Tibial nerve (tissue), 4 donors: ENCODE results near the gene KIAA1958. TPM values are rescaled to one million over a fixed set of nuclear protein-coding genes. Genes with fewer than 3 reads are reported as not detected.

ENCODE experiments used
- DNase-seq, 2 donors: peaks; one replicate each; pipeline ENCODE4 v3.0.0-alpha.2; 2019; ENCODE audit warnings: low spot score in 2 of 2
- H3K27ac ChIP-seq, 4 donors: fragments of 200-600 bp; sonication (generic) in 3 of 4; one replicate each; pipeline ENCODE4 v1.5.1; 2017 to 2019; ENCODE audit warnings: mild to moderate bottlenecking in 1 of 4
- H3K27me3 ChIP-seq, 2 donors: fragments of 200-600 bp; sonication (generic) in 1 of 2; one replicate each; pipeline versions ENCODE4 v1.5.1 to v1.6.0; 2017 to 2019
- H3K36me3 ChIP-seq, 3 donors: fragments of 200-600 bp; sonication (generic); one replicate each; pipeline ENCODE4 v1.5.1; 2018 to 2019
- H3K4me1 ChIP-seq, 4 donors: fragments of 200-600 bp; sonication (generic) in 3 of 4; one replicate each; pipeline ENCODE4 v1.5.1; 2017 to 2019
- H3K4me3 ChIP-seq, 4 donors: fragments of 200-600 bp; sonication (generic) in 3 of 4; one replicate each; pipeline ENCODE4 v1.5.1; 2017 to 2019; ENCODE audit warnings: mild to moderate bottlenecking in 1 of 4, moderate library complexity in 1 of 4
- H3K9me3 ChIP-seq, 4 donors: fragments of 200-600 bp; sonication (generic) in 3 of 4; one replicate each; pipeline ENCODE4 v1.5.1; 2017 to 2019
- EP300 ChIP-seq, 2 donors: sonication (generic); formaldehyde crosslinking; IDR thresholded peaks; one replicate each; pipeline ENCODE4 v1.6.1; 2017; ENCODE audit warnings: antibody characterized with exemption in 2 of 2, mild to moderate bottlenecking in 1 of 2
- POLR2A ChIP-seq, 2 donors: fragments of 450-650 bp; IDR thresholded peaks; one replicate each; pipeline ENCODE4 v1.6.1; 2017; ENCODE audit warnings: antibody characterized with exemption in 2 of 2, mild to moderate bottlenecking in 2 of 2, moderate library complexity in 2 of 2
- WGBS, 2 donors: methylation state at CpG; one replicate each; pipeline ENCODE4 v1.1.5; 2018; 5-methylcytosine and 5-hydroxymethylcytosine counted together
- total RNA-seq, 4 donors: library from RNA; depleted of rRNA; stranded (reverse); fragments of >200 nt; gene quantifications; one replicate each; pipeline ENCODE4 v1.1.0, GENCODE V29; 2016
- TF ChIP-seq, protein P1 (sequence below), 5 experiments: fragments of 200-600 bp in 3 of 5; fragments of 450-650 bp in 2 of 5; sonication (generic) in 3 of 5; IDR thresholded peaks; one replicate each; pipeline ENCODE4 v1.5.1; 2016 to 2019; ENCODE audit warnings: antibody characterized with exemption in 5 of 5, mild to moderate bottlenecking in 3 of 5, moderate library complexity in 2 of 5

Gene KIAA1958
- total RNA-seq, 4 donors from 2014 or later = 3.7 to 5.2 (median 4.5) TPM

DNA sequence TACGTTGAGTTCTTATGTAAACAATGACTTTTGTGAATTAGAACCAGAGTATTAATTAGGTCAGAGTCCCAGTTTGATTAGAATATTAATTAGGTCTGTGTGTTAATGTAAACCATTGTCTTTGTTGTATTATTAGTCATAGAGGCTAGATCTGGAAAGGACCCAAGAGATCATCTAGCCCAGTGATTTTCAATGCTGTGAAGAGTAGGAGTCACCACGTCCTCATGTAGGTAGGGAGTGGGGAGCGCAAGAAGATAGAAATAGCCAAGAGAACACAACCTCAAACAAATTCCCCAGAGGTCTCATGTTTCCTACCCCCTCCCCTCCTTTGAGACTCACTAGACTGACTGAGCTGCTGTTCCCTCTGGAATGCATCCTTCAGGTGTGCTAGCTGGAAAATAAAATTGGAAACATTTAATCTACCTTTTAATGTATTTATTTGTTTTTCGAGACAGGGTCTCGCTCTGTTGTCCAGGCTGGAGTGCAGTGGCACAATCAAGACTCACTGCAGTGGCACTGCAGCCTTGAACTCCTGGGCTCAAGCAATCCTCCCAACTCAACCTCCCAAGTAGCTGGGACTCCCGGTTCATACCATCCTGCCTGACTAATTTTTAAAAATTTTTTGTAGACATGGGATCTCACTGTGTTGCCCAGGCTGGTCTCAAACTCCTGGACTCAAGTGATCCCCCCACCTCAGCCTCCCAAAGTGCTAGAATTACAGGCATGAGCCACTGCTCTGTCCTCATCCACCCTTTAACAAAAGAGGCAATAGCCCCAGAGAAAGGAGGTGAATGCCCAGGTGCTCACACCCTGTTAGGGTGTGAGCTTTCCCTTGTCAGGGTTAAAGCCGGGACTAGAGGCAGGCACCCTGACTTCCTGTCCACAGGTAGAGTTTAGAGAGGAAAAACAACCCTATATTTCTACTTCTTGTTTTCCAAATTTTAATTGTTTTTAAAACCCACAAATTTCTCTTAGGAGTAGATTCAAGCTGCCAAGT, 138.4 kb downstream of the KIAA1958 start:
- 80 to 88% methylated on average over 7 of the region's 7 CpGs for WGBS, 2 donors
- H3K4me1 ChIP-seq = no peaks in the 10 kb centered on the region

DNA sequence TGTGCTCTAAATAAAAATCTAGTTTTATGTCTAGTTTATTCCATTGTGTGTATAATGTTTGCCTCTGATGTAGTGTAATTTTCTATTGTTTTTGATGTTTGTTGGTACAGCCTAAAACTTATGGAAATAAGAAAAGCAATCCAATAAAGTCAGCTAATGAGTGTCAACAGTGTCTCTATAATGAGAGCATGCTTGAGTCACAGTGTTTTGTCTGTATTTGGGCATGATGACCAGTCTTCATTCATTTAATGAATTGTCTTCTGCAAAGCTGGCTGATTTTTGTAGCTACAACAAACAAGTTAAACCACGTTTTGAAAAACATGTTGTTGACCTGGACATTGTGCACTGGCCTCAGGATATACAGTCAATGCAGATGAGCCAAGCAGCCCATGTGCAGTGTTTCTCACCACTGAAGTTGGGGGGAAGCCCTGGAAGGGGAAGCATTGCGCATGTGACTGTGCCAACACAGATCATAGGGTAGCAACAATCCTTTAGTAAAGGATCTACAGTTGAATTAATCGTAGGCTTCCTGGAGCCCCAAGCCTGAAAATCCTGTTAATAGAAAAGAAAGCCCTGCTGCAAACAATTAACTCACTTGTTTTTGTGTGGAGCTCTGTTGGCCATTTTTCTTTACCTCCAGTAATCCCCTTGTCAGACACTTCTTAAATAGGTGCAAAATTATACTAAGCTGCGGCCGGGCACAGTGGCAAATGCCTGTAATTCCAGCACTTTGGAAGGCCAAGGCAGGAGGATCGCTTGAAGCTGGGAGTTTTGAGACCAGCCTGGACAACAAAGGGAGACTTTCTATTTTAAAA, 143.3 kb downstream of the KIAA1958 start:
- no peak overlapping the region for H3K4me3 ChIP-seq
- no peaks in the 10 kb centered on the region for H3K27me3 ChIP-seq
- no peaks in the 10 kb centered on the region for H3K9me3 ChIP-seq
- 76 to 77% methylated on average over 6 of the region's 6 CpGs for WGBS, 2 donors
- H3K27ac ChIP-seq = no peak overlapping the region
- no peaks in the 10 kb centered on the region for H3K36me3 ChIP-seq
- no peak for DNase-seq
- TF ChIP-seq EP300 (IDR thresholded peaks at IDR 0.05) = no peak
- no peak for TF ChIP-seq POLR2A (IDR thresholded peaks at IDR 0.05)
- TF ChIP-seq, protein P1, sequence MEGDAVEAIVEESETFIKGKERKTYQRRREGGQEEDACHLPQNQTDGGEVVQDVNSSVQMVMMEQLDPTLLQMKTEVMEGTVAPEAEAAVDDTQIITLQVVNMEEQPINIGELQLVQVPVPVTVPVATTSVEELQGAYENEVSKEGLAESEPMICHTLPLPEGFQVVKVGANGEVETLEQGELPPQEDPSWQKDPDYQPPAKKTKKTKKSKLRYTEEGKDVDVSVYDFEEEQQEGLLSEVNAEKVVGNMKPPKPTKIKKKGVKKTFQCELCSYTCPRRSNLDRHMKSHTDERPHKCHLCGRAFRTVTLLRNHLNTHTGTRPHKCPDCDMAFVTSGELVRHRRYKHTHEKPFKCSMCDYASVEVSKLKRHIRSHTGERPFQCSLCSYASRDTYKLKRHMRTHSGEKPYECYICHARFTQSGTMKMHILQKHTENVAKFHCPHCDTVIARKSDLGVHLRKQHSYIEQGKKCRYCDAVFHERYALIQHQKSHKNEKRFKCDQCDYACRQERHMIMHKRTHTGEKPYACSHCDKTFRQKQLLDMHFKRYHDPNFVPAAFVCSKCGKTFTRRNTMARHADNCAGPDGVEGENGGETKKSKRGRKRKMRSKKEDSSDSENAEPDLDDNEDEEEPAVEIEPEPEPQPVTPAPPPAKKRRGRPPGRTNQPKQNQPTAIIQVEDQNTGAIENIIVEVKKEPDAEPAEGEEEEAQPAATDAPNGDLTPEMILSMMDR (IDR thresholded peaks at IDR 0.05) = no peak
- no peaks in the 10 kb centered on the region for H3K4me1 ChIP-seq

More for the DNA sequence above, 138.4 kb downstream of the KIAA1958 start:
- Histone ChIP-seq H3K36me3 (no peaks in the 10 kb centered on the region), H3K27me3 (no peaks in the 10 kb centered on the region), H3K4me3 (no peak overlapping the region), H3K9me3 (no peaks in the 10 kb centered on the region), H3K27ac (no peak overlapping the region)
- TF ChIP-seq EP300 (IDR thresholded peaks at IDR 0.05) = no peak
- no peak for TF ChIP-seq POLR2A (IDR thresholded peaks at IDR 0.05)
- TF ChIP-seq, protein P1 (IDR thresholded peaks at IDR 0.05) = no peak
- no peak for DNase-seq

DNA sequence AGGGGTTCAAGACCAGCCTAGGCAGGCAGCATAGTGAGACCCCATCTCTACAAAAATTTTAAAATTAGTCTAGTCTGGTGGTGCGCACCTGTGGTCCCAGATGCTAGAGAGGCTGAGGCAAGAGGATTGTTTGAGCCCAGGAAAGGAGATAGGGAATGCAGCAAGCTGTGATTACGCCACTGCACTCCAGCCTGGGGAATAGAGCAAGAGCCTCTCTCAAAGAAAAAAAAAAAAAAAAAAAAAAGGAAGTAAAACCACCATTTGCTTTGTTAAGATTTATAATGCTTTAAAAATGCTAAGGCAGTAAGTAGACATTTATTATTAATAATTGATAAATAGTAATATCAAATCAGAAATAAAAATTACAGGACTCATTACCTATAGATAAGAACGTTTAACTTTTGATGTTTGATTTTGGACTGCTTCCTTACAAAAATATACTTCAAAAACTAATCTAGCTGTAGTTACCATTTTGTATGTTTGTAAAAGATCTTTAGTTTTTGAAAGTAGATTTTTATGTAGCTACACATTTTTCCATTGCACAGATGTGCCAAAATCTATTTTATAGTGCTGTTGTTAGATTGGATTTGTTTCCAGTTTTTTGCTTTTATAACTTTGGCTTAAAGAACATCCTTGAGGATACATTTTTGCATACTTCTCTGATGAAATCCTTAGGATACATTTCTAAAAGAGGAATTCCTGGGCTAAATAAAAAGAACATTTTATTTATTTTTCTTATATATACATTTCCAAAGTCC, 144.9 kb downstream of the KIAA1958 start:
- no peaks in the 10 kb centered on the region for H3K27me3 ChIP-seq
- no peak for TF ChIP-seq EP300 (IDR thresholded peaks at IDR 0.05)
- no peak for TF ChIP-seq POLR2A (IDR thresholded peaks at IDR 0.05)
- TF ChIP-seq, protein P1 (IDR thresholded peaks at IDR 0.05) = no peak

DNA sequence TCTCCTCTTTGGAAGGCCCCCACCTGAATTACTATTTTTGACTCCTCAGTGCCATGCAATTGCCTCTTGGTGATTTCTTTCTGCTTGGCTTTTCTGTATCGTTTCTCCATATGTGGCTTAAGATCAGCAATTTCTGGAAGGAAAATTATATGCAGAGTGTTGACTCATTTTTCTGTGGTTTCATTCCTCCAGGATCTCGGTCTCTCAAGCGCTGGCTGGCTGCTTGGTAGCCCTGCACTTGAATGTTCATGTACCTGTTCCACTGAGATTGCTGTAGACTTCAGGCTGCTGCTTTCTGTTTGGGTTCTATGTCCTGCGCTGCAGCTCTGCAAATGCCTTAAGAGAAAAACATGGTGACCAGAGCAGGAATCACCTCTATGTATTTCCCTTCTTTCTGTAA, 153.7 kb downstream of the KIAA1958 start:
- Histone ChIP-seq H3K27me3 (no peaks in the 10 kb centered on the region), H3K9me3 (peaks cover 0 to 20% (median 4%) of the 10 kb centered on the region in 4 donors), H3K4me3 (no peak overlapping the region), H3K27ac (no peak overlapping the region), H3K36me3 (peaks cover 0 to 5% (median 0%) of the 10 kb centered on the region in 3 donors), H3K4me1 (no peaks in the 10 kb centered on the region)
- WGBS, 2 donors = 94 to 99% methylated on average over 4 of the region's 4 CpGs
- TF ChIP-seq POLR2A (IDR thresholded peaks at IDR 0.05) (no peak), EP300 (IDR thresholded peaks at IDR 0.05) (no peak)
- TF ChIP-seq, protein P1 (IDR thresholded peaks at IDR 0.05) = no peak
- DNase-seq = no peak

More for the DNA sequence above, 144.9 kb downstream of the KIAA1958 start:
- Histone ChIP-seq H3K27ac (no peak overlapping the region), H3K4me1 (no peaks in the 10 kb centered on the region), H3K36me3 (no peaks in the 10 kb centered on the region), H3K9me3 (no peaks in the 10 kb centered on the region), H3K4me3 (no peak overlapping the region)
- WGBS, 2 donors = 73 to 79% methylated on average over 3 of the region's 3 CpGs
- no peak for DNase-seq
